Hippocampal formation (tissue), 2 donors: Measurements from ENCODE around the gene CNTN4.
"Not testable (repeated sequence)": the region's sequence is repeated elsewhere in the genome, so short reads cannot be mapped to it uniquely, and the experiment has no call there.

Experiments used
- DNase-seq, 2 donors: peaks; one replicate each; lab custom pipeline; 2025; lab: John Stamatoyannopoulos, UW

CNTN4 gene

DNA sequence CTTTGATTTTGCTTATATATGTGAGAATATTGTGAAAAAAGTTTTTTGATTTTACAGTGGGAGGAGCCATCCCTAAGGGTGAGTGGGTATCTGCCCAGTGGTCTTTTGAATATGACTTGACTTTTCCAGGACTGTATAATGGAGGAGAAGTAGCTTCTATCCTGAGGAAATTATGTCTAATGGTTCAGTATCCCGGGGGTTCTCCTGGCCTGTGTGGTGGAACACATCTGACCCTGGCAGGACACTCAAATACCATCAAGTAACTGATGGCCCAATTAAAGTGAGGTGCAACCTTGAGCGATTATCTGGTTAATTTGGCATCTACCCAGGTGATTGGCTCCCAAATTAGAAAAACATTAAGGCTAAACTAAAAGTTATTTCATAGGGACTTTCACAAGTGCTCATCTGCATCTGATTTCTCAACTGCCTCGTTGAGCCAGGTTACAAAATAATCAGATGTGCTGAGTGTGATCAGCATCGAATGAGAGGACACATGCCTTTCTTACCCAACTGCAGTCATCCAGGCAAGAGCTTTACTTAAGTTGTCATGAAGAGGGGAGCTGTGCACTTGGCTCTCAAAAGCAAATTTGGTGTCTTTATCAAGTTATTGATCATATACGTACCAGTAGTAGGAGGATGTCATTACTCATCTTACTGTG lies 810.2 kb downstream of the CNTN4 start:
- no peak for DNase-seq

DNA sequence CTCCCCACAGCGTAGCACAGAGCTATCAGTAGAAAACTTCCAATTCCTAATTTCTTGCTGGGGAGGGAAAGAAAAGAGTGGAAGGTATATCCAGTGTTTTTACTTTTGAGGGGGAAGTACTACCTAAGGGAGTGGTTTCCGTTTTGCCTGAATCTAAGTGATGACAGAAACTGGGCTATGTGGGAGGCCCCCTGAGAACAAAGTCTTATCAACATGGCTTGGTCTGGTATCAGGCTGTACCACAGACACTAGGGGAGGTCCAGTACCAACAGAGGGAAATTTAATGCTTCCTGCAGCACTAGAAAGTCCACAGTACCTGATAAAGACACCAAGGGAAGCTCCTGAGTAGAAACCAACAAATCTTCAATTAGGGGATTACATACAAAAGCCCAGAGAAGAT lies 812.3 kb downstream of the CNTN4 start:
- no peak for DNase-seq

DNA sequence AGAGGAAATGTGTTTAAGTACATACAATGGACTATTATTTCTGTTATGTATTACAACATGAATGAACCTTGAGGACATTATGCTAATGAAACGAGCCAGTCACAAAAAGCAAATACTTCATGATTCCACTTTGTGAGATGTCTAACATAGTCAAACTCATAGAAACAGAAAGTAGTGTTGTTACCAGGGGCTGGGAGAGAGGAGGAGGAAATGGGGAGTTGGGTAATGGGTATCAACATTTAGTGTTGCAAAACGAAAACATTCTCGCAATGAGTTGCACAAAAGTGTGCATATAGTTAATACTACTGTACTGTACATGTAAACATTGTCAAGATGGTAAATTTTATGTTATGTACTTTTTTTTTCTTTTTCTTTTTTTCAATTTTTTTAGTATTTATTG lies 817.2 kb downstream of the CNTN4 start:
- DNase-seq = no peak

DNA sequence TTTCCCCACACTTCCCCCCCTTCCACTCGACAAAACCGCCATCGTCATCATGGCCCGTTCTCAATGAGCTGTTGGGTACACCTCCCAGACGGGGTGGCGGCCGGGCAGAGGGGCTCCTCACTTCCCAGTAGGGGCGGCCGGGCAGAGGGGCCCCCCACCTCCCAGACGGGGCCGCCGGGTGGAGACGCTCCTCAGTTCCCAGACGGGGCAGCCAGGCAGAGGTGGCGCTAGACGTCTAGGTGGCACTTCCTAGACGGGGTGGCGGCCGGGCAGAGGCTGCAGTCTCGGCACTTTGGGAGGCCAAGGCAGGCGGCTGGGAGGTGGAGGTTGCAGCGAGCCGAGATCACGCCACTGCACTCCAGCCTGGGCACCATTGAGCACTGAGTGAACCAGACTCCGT lies 818.0 kb downstream of the CNTN4 start:
- not testable (repeated sequence) for DNase-seq

DNA sequence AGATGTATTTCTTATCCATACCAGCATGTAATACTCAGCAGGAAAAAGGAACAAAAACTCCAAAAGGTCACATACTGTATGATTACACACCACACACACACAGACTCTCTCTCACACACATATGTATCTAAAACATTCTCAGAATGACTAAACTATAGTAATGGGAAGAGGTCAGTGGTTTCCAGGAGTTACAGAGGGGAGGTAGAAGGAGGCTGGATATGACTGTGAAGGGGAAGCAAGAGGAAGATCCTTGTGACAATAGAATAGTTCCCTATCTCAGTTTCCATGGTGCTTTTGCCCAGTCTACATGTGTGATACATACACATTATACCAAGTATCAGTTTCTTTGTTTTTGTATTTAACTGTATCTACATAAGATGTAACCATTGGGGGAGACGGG lies 821.4 kb downstream of the CNTN4 start:
- DNase-seq = no peak

DNA sequence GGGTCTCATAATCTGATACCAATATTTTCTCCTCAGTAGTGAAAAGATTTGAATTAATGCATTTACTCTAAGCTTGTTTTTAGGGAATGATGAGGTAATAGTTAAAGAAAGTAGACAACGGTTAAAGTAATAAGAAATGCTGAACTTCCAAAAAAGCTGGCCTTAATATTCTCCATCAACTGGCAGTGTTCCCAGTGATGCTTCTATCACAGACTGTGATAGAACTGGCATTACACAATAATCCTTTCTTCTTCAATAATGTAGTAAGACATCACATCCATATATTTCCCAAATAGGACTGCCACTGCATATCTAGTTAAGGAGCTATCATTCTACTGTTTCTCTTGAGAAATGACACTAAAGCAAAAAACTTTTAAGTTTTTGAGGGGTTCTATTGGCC lies 822.8 kb downstream of the CNTN4 start:
- DNase-seq = no peak

DNA sequence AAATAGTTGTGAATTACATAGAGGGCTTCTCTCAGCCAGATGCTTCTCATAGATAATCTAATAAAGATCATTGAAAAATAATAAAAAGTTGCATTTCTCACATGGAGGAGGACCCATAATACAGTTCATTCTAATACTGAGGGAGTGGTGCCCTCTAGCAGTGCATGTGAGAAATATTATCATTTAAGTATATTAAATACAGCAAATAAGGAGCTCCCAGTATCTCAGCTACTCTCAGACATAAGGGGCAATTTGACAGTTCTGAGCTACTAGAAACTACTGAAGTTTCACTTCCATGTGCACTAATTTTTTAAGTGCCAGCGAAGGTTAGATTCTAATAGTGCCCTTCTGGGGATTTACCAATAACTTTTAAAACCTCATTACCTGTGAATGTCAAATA lies 823.2 kb downstream of the CNTN4 start:
- DNase-seq = peak in 1 of 2 donors; percentile 37

DNA sequence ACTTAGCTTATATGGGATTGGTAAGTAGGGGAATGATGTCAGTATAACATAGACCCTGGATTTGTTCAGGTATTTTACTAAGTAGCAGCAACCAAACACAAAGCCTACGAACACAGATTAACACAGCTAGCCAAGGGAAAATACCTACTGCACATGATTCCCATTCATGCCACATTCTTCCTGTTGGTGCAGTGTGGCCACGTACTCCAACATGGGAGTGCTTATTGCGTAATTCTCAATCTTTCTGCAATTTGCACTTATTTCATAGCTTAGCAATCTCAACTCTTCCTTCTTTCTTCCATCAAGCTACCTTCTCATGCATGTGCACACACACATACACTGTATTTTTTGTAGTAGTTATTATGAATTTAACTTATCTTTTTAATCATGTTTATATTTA lies 824.7 kb downstream of the CNTN4 start:
- no peak for DNase-seq

DNA sequence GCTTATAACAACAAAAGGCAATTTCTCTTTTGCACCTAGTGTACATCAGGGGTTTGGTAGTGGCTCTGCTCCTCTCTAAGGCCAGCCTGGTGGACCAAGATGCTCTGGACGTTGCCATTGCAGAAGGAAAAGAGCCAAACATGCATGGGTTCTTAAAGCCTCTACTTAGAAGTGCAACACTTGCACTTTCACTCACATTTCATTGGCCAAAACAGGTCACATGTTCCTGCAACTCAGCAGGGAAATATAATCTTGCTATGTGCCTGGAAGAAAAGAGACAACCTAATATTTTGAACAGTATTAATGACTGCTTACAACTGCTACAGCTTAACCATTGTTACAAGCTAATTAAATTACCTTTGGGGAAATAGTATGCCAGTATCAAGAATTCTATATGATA lies 828.6 kb downstream of the CNTN4 start:
- no peak for DNase-seq

DNA sequence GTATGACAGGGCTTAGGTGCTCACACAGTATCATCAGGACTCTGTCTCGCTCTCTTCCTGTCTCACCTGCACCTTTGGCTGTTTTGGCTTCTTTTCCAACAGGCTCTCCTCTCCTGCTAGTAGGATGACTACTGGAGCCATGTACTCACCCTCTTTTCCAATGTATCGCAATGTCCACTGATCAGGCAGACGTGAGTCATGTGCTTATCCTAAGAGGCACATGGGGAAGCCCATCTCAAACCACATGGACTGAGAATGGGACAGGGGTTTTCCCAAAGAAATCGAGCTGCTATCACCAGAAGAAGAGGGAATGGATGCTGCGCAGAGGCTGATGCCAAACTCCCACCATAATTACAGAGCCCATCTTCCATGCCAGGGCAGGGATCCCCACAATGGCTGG lies 830.9 kb downstream of the CNTN4 start:
- DNase-seq = no peak

DNA sequence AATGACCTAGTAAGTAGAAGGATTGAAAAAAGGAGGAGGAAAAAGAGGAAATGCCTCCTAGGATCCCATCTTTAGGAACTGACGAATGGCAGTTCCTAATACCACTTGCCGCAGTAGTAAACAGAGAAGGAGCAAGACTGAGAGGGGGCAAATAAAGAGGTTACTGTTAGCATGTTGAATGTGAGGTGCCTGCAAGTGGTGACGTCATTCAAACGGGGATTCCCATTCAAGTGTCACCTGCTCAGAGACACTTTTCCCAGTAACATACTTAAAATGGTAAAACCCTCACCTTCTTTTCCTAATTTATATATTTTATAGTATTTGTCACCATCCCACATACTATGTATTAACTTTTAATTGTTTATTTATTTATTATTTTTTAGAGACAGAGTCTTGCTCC lies 832.6 kb downstream of the CNTN4 start:
- no peak for DNase-seq

DNA sequence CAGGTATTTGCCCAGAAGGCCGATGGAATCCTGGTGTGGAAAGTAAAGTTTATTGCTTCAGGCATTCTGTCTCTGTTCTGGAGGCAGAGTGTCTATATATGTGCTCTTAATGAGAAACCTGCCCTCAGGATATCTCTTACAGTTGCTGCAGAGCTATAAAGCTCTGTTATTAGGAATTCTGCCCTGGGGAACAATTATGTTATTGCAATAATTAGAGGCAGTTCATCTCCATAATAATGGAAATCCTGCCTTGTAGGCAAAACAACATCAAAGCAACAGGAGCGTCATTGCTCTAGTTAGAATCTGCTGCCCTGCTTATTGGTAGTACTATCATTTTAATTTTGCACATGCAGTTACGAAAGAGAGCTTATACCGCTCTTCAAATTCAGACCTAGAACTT lies 835.9 kb downstream of the CNTN4 start:
- no peak for DNase-seq

DNA sequence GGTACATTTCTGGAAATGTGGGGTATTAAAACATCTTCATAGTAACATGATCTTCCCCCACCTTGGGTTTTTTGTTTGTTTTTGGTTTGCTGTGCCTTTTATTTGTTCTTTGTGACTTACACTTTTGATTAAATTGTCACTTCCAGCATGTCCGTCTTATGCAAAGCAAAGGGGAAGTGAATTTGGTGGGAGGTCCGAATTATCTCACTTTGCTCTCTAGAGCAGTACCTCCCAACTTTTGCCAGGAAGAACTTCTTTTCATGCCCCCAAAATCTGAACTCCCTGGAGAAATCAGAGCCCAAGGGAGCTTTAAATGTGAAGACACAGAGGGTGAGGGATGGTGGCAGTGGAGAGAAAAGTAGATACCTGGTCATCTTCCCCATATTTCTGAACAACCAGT lies 838.4 kb downstream of the CNTN4 start:
- no peak for DNase-seq

DNA sequence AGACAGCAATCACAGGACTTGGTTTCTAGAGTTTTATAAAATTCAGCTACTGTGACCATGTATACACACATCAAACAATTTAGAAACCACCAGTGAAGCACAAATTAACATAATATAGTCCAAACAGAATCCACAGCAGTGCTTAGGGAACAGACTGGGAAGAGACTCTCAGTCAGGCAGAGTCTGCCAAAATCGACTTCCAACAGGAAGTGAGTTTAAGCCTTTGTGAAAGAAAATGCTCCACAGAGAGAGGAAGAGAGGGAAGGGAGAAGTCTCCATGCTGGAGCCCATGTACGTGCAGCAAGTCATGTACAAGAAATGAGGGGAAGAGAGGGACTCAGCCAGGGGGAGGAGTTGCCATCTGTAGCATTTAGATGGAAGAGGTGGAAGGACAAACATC lies 838.9 kb downstream of the CNTN4 start:
- no peak for DNase-seq

DNA sequence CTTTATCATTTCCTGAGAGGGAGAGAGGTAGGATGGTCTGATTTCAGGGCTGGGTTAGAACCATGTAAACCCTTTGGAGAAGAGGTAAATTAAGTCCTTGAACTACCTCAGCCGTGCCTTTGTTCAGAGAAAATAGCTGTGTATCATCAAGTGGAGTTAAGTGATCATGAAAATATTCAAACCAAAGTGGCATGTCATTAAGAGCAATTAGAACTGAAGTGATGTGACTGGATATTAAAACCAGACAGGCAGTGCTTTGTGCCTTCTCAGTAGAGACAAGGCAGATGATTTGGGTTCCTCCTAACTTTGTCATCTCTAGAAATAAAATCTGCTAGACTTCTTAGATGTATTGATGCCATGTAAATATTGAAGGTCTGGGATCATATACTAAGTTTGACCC lies 840.0 kb downstream of the CNTN4 start:
- no peak for DNase-seq

DNA sequence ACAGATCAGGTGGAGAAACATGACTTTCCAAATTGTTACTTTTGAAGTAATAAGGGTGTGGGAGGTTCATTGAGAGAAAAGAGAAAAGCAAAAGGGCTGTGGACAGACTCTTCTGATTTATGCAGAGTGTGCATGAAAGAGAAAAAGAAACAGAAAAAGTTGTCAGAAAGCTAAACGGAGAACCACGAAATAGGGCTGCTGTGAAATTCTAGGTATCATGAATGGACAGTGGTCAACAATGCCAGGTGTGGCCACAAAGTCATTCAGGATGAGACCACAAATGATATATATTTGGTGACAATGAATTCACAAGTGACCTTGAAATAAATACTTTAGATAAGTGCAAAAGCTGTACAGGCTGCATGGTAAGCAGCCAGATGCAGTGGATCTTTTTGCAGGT lies 841.4 kb downstream of the CNTN4 start:
- DNase-seq = no peak

DNA sequence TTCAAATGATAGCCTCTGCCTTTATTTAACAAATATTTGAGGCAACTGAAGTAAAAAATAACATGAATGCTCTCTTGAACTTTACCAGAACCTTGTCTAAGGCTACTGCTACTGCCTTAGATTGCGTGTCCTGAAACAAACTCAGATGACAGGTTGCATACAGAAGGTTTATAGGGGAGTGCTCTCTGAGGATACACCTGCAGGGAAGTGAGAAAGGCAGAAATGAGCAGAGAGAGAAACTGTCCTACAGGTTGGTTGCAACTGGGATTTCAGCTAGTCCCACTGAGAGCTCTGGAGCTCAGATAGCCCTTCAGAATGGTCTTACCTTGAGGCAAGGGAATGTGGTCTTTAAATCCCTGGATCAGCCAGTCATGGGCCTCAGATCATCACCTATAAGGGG lies 846.0 kb downstream of the CNTN4 start:
- DNase-seq = no peak

DNA sequence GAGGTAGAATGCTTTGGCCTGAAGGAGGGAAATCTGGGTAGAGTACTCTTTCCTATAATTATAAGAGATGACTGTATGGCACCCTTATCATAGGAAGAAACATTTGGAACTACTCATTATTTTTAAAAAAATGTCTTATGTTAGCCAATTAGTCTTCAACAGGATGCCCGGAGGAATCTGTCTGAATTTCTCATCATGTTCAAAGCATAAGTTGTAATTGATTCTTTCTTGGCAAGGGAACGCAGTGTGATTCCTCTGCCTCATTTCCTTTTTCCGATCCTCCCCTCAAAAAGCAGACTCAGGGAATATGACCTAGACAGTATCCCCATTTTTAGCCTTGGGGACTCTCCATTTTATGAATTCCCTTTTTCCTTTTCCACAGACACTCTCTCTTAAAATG lies 846.5 kb downstream of the CNTN4 start:
- DNase-seq = no peak

DNA sequence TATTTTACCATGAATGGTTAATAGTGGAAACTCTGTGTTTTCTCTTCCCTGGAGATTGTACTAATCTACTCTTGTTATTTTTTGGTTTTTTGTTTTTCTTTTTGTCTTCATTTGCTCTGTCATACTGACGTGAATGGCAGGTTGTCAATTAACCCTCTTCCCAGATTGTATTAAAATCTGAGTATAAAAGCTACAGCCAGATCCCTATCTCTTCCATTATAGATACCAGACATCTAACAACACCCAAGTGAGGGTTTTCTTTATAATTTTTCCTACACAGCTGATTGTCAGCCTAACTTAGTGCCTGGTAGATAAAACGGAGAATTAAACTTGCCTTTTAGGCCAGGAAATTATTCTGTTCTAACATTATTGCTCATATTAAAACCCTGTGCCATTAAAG lies 848.9 kb downstream of the CNTN4 start:
- no peak for DNase-seq

DNA sequence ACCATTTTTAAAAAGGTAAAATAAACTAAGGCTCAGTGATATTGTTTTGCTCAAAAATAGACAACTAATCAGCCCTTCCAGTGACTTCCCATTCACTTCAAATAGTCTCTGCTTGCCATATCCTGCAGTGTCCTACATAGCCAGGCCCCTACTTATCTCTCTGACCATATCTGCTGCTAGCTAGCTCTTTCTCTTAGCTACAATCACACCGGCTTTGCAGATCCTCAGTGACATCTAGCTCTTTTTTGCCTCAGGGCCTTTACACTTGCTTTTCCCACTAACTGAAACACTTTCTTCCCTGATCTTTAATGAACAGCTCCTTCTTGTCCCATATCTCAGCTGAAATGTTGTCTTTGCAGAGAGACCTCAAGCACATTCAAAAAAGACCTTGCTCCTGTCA lies 850.2 kb downstream of the CNTN4 start:
- no peak for DNase-seq

DNA sequence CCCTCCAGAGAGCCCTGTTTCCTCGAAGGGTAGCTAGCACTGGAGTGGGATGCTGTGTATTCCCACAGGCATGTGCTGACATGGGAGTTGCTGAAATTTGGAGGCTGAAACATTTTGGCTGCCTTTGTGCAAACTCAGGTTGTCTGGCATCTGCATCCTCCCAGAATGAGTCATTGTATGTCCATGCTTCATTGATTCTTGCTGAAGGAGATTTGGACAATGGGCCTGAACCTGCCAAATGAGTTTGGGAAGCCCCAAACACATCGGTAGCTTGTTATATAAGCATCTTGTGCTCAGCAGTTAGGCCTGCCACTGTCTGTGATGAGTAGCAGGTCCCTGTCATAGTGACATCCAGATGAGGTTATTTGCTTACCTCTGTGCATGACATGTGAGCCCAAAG lies 851.5 kb downstream of the CNTN4 start:
- no peak for DNase-seq

DNA sequence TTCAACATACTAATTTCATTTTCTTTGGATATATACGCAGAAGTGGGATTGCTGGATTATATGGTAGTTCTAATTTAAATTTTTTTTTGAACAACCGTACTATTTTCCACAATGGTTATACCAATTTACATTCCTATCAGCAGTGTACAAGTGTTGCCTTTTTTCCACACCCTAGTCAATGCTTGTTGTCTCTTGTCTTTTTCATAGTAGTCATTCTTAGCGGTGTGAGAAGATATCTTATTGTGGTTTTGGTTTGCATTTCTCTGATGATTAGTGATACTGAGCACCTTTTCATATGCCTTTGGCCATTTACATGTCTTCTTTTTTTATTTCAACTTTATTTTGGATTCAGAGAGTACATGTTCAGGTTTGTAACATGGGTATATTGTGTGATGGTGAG lies 858.4 kb downstream of the CNTN4 start:
- DNase-seq = no peak

DNA sequence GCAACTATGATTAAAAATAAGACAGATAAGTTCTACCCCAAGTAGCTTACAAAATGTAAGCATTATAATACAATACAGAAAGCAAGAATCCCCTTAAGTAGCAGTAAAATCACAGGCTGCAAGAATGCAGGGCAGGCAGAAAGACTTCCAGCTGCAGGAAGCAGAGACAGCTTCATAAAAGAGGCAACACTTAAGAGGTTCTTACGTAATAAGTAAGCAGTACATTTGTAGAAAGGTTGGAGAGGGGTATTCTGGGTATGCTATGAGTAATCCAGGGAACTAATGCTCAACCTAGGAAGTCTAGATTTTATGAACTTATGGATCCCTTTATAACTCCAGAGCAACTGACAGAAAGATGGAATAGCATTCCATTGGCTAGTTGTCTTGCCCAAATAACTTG lies 859.9 kb downstream of the CNTN4 start:
- DNase-seq = no peak

DNA sequence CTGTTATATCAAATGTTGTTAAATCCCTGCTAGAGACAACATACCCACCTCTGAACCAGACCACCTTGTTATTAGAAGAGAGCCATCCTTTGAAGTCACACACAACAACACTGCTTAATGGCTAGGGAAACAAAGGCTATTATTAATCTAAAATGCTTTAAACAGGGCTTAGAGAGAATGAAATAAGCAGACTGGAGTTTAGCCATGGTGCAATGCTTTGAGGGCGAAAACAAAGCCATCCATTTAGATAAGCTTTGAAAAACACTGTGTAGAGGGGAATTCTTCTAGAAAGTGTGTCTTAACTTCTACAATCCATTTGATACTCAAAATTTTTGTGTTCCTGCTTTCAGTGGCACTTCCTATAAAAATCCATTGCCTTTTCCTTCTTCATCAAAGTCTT lies 862.9 kb downstream of the CNTN4 start:
- DNase-seq = no peak

DNA sequence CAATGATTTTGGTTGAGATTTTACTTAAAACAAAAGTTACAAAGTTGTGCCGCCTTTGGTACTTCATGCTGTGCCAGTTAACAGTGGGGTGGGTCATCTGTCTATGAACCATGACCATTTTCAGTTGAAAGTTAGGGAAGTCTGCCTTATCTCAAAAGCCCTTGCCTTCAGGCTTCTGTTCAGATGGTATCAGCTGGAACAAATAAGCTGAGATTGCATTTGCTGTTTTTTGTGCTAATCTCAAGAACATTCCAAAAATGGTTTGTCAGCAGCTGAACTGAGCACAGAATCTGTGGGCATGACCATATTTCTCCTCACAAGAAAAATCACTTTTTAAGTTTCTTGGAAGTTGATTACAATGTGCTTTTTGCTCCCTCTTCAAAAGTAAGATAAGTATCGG lies 869.2 kb downstream of the CNTN4 start:
- no peak for DNase-seq
